ENCODE results near the gene AMZ2. TPM values are rescaled to one million over a fixed set of nuclear protein-coding genes. Genes with fewer than 3 reads are reported as not detected.

Gene AMZ2
- total RNA-seq, 1 experiment from 2014 or later, result 62.2 TPM

DNA sequence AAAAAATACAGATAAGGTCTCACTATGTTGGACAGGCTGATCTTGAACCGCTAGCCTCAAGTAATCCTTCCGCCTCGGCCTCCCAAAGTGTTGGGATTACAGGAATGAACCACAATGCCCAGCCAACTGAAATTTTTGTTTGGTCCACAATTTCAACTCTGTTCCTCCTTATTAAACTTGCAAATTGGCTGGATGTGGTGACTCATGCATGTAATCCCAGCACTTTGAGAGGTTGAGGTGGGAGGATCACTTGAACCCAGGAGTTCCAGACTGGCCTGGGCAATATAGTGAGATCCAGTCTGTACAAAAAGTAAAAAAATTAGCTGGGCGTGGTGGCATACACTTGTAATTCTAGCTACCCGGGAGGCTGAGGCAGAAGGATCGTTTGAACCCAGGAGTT, 56.9 kb downstream of the AMZ2 start:
- CTCF ChIA-PET, result interaction anchor here (0.8 kb wide), 1 partner anchor 94 kb away, joined by 3 read pairs; no protein-coding TSS in a partner anchor
- Mint-ChIP-seq H3K27ac (ENCODE audit: unreplicated experiment) (no peak overlapping the region), H3K4me1 (ENCODE audit: low read depth, unreplicated experiment) (no peaks in the 10 kb centered on the region), H3K9me3 (ENCODE audit: low read depth, unreplicated experiment) (no peaks in the 10 kb centered on the region), H3K27me3 (ENCODE audit: unreplicated experiment) (peaks cover 13% of the 10 kb centered on the region), H3K4me3 (ENCODE audit: low read depth, unreplicated experiment) (no peak overlapping the region), H3K36me3 (ENCODE audit: insufficient read depth, unreplicated experiment) (no peaks in the 10 kb centered on the region)
- DNase-seq, result no peak
- TF ChIP-seq, protein P1, sequence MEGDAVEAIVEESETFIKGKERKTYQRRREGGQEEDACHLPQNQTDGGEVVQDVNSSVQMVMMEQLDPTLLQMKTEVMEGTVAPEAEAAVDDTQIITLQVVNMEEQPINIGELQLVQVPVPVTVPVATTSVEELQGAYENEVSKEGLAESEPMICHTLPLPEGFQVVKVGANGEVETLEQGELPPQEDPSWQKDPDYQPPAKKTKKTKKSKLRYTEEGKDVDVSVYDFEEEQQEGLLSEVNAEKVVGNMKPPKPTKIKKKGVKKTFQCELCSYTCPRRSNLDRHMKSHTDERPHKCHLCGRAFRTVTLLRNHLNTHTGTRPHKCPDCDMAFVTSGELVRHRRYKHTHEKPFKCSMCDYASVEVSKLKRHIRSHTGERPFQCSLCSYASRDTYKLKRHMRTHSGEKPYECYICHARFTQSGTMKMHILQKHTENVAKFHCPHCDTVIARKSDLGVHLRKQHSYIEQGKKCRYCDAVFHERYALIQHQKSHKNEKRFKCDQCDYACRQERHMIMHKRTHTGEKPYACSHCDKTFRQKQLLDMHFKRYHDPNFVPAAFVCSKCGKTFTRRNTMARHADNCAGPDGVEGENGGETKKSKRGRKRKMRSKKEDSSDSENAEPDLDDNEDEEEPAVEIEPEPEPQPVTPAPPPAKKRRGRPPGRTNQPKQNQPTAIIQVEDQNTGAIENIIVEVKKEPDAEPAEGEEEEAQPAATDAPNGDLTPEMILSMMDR (IDR thresholded peaks at IDR 0.05; ENCODE audit: unreplicated experiment), result no peak
- no TSS peak for BruUV-seq (replicated peaks)
- intact Hi-C loops (cut with micrococcal nuclease; ENCODE audit: unreplicated experiment), result no loop called here

DNA sequence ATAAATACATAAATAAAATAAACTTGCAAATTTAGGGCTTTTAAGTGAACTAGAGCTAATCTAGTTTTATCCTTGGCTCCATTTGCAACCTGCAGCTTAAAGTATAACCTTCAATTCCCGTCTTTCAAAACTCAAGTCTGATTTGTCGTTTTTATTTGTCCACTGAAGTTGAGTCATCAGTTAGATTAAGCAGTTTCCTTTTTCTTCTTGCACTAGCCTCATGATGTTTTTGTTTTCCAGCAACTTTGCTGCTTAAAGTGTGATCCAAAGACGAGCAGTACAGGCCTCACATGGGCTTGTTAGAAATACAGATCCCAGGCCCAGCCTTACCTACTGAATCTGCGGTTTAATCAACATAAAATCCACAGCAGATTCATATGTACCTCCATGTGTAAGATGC, 57.3 kb downstream of the AMZ2 start:
- TF ChIP-seq, protein P1 (IDR thresholded peaks at IDR 0.05; ENCODE audit: unreplicated experiment), result no peak
- Mint-ChIP-seq H3K9me3 (ENCODE audit: low read depth, unreplicated experiment) (no peaks in the 10 kb centered on the region), H3K4me3 (ENCODE audit: low read depth, unreplicated experiment) (no peak overlapping the region), H3K36me3 (ENCODE audit: insufficient read depth, unreplicated experiment) (no peaks in the 10 kb centered on the region), H3K27me3 (ENCODE audit: unreplicated experiment) (peaks cover 13% of the 10 kb centered on the region), H3K27ac (ENCODE audit: unreplicated experiment) (no peak overlapping the region), H3K4me1 (ENCODE audit: low read depth, unreplicated experiment) (no peaks in the 10 kb centered on the region)
- intact Hi-C loops (cut with micrococcal nuclease; ENCODE audit: unreplicated experiment), result no loop called here
- CTCF ChIA-PET, result interaction anchor here (0.8 kb wide), 1 partner anchor 94 kb away, joined by 3 read pairs; no protein-coding TSS in a partner anchor
- BruUV-seq (replicated peaks), result no TSS peak
- no peak for DNase-seq

Other genes starting within 250 kb of the AMZ2 start
- 188 and 209 TPM in 2 replicates for gene KPNA2, start 212.3 kb upstream of the AMZ2 start, total RNA-seq (2022)
- 0.12 and 0.19 TPM in 2 replicates for gene SLC16A6, start 43.1 kb downstream of the AMZ2 start, total RNA-seq (2022)
- gene ARSG, start 43.5 kb downstream of the AMZ2 start, total RNA-seq (2022), result 1.4 and 2.4 TPM in 2 replicates
- gene WIPI1, start 209.5 kb downstream of the AMZ2 start, total RNA-seq (2022), result 37.0 and 43.4 TPM in 2 replicates